ENCODE results near the gene ABLIM1.

ABLIM1 gene

GRCh38 chr10:114638821-114639625, 19.1 kb downstream of the ABLIM1 start:
- TF ChIP-seq TAF1 (IDR thresholded peaks at IDR 0.05; ENCODE audit: borderline replicate concordance, insufficient read depth, low read length) (no peak), SIN3A (IDR thresholded peaks at IDR 0.05; ENCODE audit: borderline replicate concordance, insufficient read depth, low read length) (no peak), FOXP2 (optimal IDR thresholded peaks at IDR 0.05; ENCODE audit: borderline replicate concordance, extremely low read depth, extremely low read length, insufficient read depth) (no peak), POLR2AphosphoS5 (IDR thresholded peaks at IDR 0.05; ENCODE audit: low read depth, low read length) (no peak)
- TF ChIP-seq, protein P1, sequence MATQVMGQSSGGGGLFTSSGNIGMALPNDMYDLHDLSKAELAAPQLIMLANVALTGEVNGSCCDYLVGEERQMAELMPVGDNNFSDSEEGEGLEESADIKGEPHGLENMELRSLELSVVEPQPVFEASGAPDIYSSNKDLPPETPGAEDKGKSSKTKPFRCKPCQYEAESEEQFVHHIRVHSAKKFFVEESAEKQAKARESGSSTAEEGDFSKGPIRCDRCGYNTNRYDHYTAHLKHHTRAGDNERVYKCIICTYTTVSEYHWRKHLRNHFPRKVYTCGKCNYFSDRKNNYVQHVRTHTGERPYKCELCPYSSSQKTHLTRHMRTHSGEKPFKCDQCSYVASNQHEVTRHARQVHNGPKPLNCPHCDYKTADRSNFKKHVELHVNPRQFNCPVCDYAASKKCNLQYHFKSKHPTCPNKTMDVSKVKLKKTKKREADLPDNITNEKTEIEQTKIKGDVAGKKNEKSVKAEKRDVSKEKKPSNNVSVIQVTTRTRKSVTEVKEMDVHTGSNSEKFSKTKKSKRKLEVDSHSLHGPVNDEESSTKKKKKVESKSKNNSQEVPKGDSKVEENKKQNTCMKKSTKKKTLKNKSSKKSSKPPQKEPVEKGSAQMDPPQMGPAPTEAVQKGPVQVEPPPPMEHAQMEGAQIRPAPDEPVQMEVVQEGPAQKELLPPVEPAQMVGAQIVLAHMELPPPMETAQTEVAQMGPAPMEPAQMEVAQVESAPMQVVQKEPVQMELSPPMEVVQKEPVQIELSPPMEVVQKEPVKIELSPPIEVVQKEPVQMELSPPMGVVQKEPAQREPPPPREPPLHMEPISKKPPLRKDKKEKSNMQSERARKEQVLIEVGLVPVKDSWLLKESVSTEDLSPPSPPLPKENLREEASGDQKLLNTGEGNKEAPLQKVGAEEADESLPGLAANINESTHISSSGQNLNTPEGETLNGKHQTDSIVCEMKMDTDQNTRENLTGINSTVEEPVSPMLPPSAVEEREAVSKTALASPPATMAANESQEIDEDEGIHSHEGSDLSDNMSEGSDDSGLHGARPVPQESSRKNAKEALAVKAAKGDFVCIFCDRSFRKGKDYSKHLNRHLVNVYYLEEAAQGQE (IDR thresholded peaks at IDR 0.05; ENCODE audit: insufficient read depth in 1 of 2, low read depth in 2 of 2, low read length in 2 of 2): no peak

DNA sequence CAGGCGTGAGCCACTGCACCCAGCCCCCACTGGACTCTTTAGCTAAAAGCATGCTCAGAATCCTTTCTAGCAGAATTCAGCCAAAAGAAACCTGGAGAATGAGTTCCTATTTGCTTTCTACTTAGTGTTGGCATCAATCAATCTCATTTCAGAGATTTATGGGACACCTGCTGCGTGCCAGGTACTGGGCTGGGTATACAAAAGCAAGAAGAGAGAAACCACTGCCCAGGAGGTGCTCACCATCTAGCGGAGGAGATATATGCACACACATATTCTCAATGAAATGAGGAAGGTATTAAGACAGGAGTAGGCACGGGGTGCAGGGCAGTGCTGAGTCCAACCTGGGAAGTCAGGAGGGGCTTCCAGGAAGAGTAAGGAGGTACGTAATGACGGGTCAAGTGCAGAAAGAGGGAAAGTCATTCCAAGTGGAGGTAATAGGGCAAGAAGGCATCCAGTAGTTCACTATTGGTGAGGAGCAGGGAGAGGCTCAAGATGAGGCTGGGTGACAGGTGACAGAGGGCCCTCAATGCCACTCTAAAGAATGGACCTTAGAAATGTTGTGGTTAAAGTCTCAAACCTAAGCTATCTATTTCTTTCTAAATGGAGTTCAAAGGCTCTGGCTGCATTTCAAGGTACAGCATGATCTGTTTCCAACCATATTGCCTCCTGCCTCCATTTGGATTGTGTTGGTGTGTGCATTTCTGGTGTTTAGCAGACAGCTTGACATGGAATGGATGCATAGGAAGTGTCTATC, 22.1 kb downstream of the ABLIM1 start:
- TF ChIP-seq TAF1 (IDR thresholded peaks at IDR 0.05; ENCODE audit: borderline replicate concordance, insufficient read depth, low read length) (no peak), POLR2AphosphoS5 (IDR thresholded peaks at IDR 0.05; ENCODE audit: low read depth, low read length) (no peak)
- TF ChIP-seq, protein P1 (IDR thresholded peaks at IDR 0.05; ENCODE audit: insufficient read depth in 1 of 2, low read depth in 2 of 2, low read length in 2 of 2): no peak

DNA sequence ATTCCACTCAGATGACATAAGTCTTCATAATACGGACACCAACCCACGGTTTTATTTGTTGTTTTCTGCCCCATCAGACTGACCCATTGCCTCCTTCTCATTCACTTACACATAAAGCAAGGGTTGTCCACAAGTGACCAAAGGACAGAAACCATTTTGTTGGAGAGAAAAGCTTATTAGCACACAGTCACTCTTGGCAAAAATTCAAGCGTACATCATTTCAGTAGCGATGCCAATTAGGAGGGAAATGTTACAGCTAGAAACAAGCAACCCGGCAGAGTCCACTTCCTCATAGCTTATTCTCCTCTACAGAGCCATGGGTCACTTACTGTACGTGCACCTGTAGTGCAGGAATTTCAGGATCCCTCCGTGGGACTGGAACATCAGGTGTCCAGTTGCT, 23.0 kb downstream of the ABLIM1 start:
- TF ChIP-seq TAF1 (IDR thresholded peaks at IDR 0.05; ENCODE audit: borderline replicate concordance, insufficient read depth, low read length): no peak
- TF ChIP-seq, protein P1 (IDR thresholded peaks at IDR 0.05; ENCODE audit: insufficient read depth in 1 of 2, low read depth in 2 of 2, low read length in 2 of 2): no peak
- TF ChIP-seq SIN3A (IDR thresholded peaks at IDR 0.05; ENCODE audit: borderline replicate concordance, insufficient read depth, low read length): no peak
- TF ChIP-seq POLR2AphosphoS5 (IDR thresholded peaks at IDR 0.05; ENCODE audit: low read depth, low read length): no peak
- TF ChIP-seq FOXP2 (optimal IDR thresholded peaks at IDR 0.05; ENCODE audit: borderline replicate concordance, extremely low read depth, extremely low read length, insufficient read depth): no peak

DNA sequence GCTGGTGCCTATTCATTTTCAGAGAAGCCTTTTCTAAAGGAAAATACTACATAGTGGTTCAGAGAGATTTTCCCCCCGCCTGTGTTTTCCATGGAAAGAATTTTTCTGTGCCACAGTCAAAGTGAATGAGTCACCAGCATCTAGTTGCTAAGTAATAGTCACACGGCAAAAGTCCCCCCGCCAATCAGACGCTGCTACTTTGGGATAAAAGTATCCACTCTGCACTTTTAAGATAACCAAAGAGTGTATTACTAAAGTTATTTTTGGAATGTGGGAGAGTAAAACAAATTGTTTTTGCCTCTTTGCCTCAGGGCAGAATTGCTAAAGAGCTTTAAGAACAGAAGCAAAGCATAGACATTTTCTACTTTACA, 23.5 kb downstream of the ABLIM1 start:
- no peak for TF ChIP-seq SIN3A (IDR thresholded peaks at IDR 0.05; ENCODE audit: borderline replicate concordance, insufficient read depth, low read length)
- TF ChIP-seq TAF1 (IDR thresholded peaks at IDR 0.05; ENCODE audit: borderline replicate concordance, insufficient read depth, low read length): no peak
- TF ChIP-seq, protein P1 (IDR thresholded peaks at IDR 0.05; ENCODE audit: insufficient read depth in 1 of 2, low read depth in 2 of 2, low read length in 2 of 2): no peak
- TF ChIP-seq FOXP2 (optimal IDR thresholded peaks at IDR 0.05; ENCODE audit: borderline replicate concordance, extremely low read depth, extremely low read length, insufficient read depth): no peak
- no peak for TF ChIP-seq POLR2AphosphoS5 (IDR thresholded peaks at IDR 0.05; ENCODE audit: low read depth, low read length)
